Activated CD4-positive, alpha-beta T cell treated with anti-CD3 and anti-CD28 coated beads for 36 hours (primary cell): ENCODE data around the gene TADA2B. TPM values are rescaled to one million over a fixed set of nuclear protein-coding genes. Genes with fewer than 3 reads are reported as not detected.
"Not testable (repeated sequence)": the region's sequence is repeated elsewhere in the genome, so short reads cannot be mapped to it uniquely, and the experiment has no call there.

Source experiments
- ATAC-seq: fragments of 200-7000 bp; cut with Tn5 transposase; one replicate; pipeline ENCODE4 v1.10.0; 2021; ENCODE audit warnings: mild to moderate bottlenecking, moderate library complexity
- CTCF ChIA-PET: fragments of 350-600 bp; sonication (Branson Sonifier 250); formaldehyde crosslinking; loops from one replicate; lab custom pipeline; 2021; ENCODE audit warnings: antibody characterized with exemption; lab: Charles Lee
- POLR2A ChIA-PET: fragments of 350-600 bp; sonication (Branson Sonifier 250); formaldehyde crosslinking; loops from one replicate; lab custom pipeline; 2021; ENCODE audit warnings: antibody characterized with exemption, inconsistent platforms; lab: Charles Lee
- DNase-seq: peaks from one replicate; pipeline ENCODE4 v3.0.0-alpha.2; 2020
- H3K27ac Mint-ChIP-seq: one replicate; pipeline ENCODE4 v1.8.0; 2021; ENCODE audit warnings: mixed read lengths
- H3K27me3 Mint-ChIP-seq: one replicate; pipeline ENCODE4 v1.8.0; 2021; ENCODE audit warnings: mixed read lengths
- H3K36me3 Mint-ChIP-seq: one replicate; pipeline ENCODE4 v1.8.0; 2021; ENCODE audit warnings: low read depth, mixed read lengths
- H3K4me1 Mint-ChIP-seq: one replicate; pipeline ENCODE4 v1.8.0; 2021; ENCODE audit warnings: mixed read lengths
- H3K4me3 Mint-ChIP-seq: one replicate; pipeline ENCODE4 v1.8.0; 2021; ENCODE audit warnings: mild to moderate bottlenecking, moderate library complexity, mixed read lengths
- H3K9me3 Mint-ChIP-seq: one replicate; pipeline ENCODE4 v1.8.0; 2021; ENCODE audit warnings: low read depth, mixed read lengths
- intact Hi-C, 2 experiments: fragments of 100-400 bp; cut with DNase I in 1 of 2; cut with micrococcal nuclease in 1 of 2; formaldehyde crosslinking; loops; one replicate each; pipeline versions ENCODE4 v1.14.2 to v1.15.1; 2022 to 2024; cut with DNase I, micrococcal nuclease
- total RNA-seq, 2 experiments: library from RNA; stranded (reverse); gene quantifications; one replicate each; pipeline ENCODE4 v1.2.3, GENCODE V29; 2021

Gene TADA2B
- total RNA-seq, 2 experiments from 2014 or later = 9.0 to 10.6 TPM

DNA sequence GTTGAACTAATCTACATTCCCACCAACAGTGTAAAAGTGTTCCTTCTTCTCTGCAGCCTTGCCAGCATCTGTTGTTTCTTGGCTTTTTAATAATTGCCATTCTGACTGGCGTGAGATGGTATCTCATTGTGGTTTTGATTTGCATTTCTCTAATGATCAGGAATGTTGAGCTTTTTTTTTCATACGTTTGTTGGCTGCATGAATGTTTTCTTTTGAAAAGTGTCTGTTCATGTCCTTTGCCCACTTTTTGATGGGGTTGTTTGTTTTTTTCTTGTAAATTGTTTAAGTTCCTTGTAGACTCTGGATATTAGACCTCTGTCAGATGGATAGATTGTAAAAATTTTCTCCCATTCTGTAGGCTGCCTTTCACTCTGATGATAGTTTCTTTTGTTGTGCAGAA, 36.7 kb downstream of the TADA2B start:
- H3K4me3 Mint-ChIP-seq, DNase-seq, intact Hi-C loops, H3K4me1 Mint-ChIP-seq, ATAC-seq, H3K9me3 Mint-ChIP-seq, H3K27ac Mint-ChIP-seq, H3K36me3 Mint-ChIP-seq, POLR2A ChIA-PET: not testable (repeated sequence)
- CTCF ChIA-PET = interaction anchor here (1.1 to 2.5 kb wide), 3 partner anchors 9 to 22 kb away, joined by 3 to 6 read pairs (median 5); no protein-coding TSS in a partner anchor
- peaks cover 20% of the 10 kb centered on the region for H3K27me3 Mint-ChIP-seq

DNA sequence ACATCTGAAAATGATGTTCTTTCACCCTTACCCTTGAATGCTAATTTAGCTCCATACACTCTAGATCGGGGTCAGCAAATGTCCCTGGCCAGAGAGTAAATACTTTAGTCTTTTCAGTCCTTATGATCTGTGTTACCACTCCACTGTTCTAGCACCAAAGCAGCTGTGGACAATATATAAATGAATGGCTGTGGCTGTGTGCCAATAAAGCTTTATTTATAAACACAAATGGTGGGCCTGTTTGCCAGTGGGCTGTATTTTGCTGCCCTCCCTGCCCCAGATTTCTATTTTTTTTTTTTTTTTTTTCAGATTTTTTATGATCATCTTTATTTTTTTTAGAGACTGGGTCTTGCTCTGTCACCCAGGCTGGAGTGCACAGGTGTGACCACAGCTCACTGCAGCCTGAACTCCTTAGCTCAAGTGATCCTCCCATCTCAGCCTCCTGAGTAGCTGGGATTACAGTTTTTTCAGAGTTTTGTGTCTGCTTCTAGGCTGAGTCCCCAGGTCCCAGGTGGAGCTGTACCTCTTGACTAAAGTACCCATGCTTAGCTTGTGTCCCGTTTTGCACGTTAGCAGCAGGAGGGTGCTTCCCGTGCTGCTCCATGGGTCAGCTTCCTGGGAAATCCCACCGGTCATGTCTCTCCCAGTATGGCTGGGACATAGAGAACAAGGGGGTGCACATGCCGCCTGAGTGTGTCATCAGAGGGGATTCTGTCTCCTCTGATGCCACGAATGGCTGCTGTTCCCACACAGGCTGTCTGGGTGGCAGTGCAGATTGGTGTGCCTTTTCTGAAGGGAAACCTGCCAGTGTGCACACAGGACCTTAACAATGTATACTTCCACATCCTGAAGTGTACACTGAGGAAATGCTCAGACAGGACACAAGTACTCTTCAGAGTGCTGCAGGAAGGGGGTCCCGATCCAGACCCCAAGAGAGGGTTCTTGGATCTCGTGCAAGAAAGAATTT, 40.7 kb downstream of the TADA2B start:
- Mint-ChIP-seq H3K27me3 (peaks cover 27% of the 10 kb centered on the region), H3K4me1 (no peaks in the 10 kb centered on the region), H3K9me3 (peaks cover 2% of the 10 kb centered on the region), H3K4me3 (no peak overlapping the region), H3K36me3 (no peaks in the 10 kb centered on the region), H3K27ac (no peak overlapping the region)
- DNase-seq = no peak
- CTCF ChIA-PET = interaction anchor here (0.6 to 1.8 kb wide), 11 partner anchors 12 to 1131 kb away, joined by 3 to 9 read pairs (median 4); partner anchors contain the start of gene TADA2B
- POLR2A ChIA-PET = no interaction called here
- ATAC-seq = no peak
- intact Hi-C loops = no loop called here

DNA sequence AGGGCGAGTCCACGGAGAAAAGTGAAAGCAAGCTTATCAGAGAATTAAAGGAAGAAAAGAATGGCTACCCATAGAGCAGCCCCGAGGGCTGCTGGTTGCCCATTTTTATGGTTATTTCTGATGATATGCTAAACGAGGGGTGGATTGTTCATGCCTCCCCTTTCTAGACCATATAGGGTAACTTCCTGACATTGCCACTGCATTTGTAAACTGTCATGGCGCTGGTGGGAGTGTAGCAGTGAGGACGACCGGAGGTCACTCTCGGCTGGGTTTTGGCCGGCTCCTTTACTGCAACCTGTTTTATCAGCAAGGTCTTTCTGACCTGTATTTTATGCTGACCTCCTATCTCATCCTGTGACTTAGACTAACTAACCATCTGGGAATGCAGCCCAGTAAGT, 41.4 kb downstream of the TADA2B start:
- H3K36me3 Mint-ChIP-seq, intact Hi-C loops, H3K9me3 Mint-ChIP-seq, H3K4me3 Mint-ChIP-seq, H3K27ac Mint-ChIP-seq, DNase-seq, POLR2A ChIA-PET, ATAC-seq, H3K4me1 Mint-ChIP-seq: not testable (repeated sequence)
- peaks cover 27% of the 10 kb centered on the region for H3K27me3 Mint-ChIP-seq
- CTCF ChIA-PET = interaction anchor here (0.7 to 2.2 kb wide), 6 partner anchors 12 to 1356 kb away, joined by 3 to 6 read pairs (median 4); no protein-coding TSS in a partner anchor

DNA sequence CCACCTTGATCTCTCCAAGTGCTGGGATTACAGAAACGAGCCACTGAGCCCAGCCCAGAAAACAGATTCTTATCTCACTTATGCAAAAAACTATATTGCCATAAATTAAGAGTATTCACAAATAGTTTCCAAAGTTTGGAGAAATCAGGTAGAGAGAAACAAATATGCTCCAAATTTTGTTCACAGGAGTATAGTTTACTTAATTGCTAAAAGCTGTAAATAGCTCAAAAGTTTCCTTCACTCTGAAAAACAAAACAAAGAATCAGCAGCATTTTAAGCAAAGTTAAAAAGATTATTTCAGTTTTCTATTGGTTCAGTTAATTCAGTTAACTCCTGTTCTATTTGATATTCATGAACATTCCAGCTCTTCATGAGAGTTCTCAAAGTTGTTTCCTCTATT, 43.2 kb downstream of the TADA2B start:
- POLR2A ChIA-PET = no interaction called here
- DNase-seq = no peak

GRCh38 chr4:7087036-7087435, 43.9 kb downstream of the TADA2B start:
- Mint-ChIP-seq H3K27ac (no peak overlapping the region), H3K4me3 (no peak overlapping the region), H3K36me3 (no peaks in the 10 kb centered on the region), H3K9me3 (no peaks in the 10 kb centered on the region), H3K27me3 (peaks cover 36% of the 10 kb centered on the region), H3K4me1 (no peaks in the 10 kb centered on the region)
- intact Hi-C loops = no loop called here
- DNase-seq = no peak
- CTCF ChIA-PET = interaction anchor here (2.2 kb wide), 1 partner anchor 16 kb away, joined by 6 read pairs; no protein-coding TSS in a partner anchor
- ATAC-seq = no peak
- POLR2A ChIA-PET = no interaction called here

More for the DNA sequence above, 43.2 kb downstream of the TADA2B start:
- peaks cover 32% of the 10 kb centered on the region for H3K27me3 Mint-ChIP-seq
- no peak overlapping the region for H3K27ac Mint-ChIP-seq
- no peaks in the 10 kb centered on the region for H3K36me3 Mint-ChIP-seq
- CTCF ChIA-PET = interaction anchor here (2.2 kb wide), 1 partner anchor 15 kb away, joined by 6 read pairs; no protein-coding TSS in a partner anchor
- ATAC-seq = no peak
- intact Hi-C loops = no loop called here
- H3K4me3 Mint-ChIP-seq = no peak overlapping the region
- no peaks in the 10 kb centered on the region for H3K4me1 Mint-ChIP-seq
- no peaks in the 10 kb centered on the region for H3K9me3 Mint-ChIP-seq

DNA sequence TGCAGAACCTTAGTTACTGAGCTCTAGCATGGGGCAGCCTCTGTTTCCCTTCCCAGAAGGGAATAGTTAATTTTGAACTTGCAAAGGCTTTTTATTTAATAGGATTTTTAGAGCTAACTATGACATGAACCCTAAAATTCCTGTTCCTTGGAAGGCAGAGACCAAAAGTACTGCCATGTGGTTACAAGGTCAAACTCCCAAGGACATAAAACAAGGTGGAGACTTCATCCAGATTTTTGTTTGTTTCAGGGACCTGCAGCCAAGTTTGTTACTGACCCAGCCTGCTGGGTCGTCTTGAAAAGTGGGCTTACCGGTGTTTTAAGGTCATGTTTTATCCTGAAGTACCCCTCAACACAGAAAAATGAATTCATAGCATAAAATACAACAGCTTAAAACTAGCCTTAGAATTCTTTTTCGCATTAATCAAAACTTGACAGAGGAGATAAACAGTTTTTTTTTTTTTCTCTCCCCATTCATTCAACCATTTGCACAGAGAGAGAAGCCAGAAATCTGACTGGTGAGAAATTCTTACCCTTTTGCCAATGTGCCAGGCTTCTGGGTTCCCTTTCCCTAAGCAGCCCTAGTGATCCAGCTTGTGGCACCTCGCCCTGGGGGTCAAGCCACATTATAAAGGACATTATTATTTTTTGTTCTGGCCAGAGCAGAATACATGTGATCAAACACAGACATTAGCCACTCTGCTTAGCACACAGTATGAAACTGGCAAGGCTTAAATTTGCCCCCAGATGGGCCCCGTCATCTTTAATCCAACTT, 46.2 kb downstream of the TADA2B start:
- ChIA-PET CTCF (interaction anchor here (1.0 kb wide), 1 partner anchor 12 kb away, joined by 3 read pairs; no protein-coding TSS in a partner anchor), POLR2A (no interaction called here)
- Mint-ChIP-seq H3K4me3 (no peak overlapping the region), H3K27ac (no peak overlapping the region), H3K36me3 (no peaks in the 10 kb centered on the region), H3K9me3 (no peaks in the 10 kb centered on the region), H3K27me3 (peaks cover 24% of the 10 kb centered on the region), H3K4me1 (no peaks in the 10 kb centered on the region)
- DNase-seq = no peak
- intact Hi-C loops = no loop called here
- ATAC-seq = no peak

- intact Hi-C loops = no loop called here
- ATAC-seq (no peak), DNase-seq (no peak)
- ChIA-PET CTCF (interaction anchor here (0.8 to 1.6 kb wide), 4 partner anchors 9 to 386 kb away, joined by 3 to 4 read pairs (median 3); no protein-coding TSS in a partner anchor), POLR2A (no interaction called here)
- H3K4me1 Mint-ChIP-seq = no peaks in the 10 kb centered on the region
- no peaks in the 10 kb centered on the region for H3K9me3 Mint-ChIP-seq
- no peaks in the 10 kb centered on the region for H3K36me3 Mint-ChIP-seq
- H3K27ac Mint-ChIP-seq = no peak overlapping the region
- peaks cover 13% of the 10 kb centered on the region for H3K27me3 Mint-ChIP-seq
- H3K4me3 Mint-ChIP-seq = no peak overlapping the region
Observed at GRCh38 chr4:7092026-7092425, 48.9 kb downstream of the TADA2B start.

DNA sequence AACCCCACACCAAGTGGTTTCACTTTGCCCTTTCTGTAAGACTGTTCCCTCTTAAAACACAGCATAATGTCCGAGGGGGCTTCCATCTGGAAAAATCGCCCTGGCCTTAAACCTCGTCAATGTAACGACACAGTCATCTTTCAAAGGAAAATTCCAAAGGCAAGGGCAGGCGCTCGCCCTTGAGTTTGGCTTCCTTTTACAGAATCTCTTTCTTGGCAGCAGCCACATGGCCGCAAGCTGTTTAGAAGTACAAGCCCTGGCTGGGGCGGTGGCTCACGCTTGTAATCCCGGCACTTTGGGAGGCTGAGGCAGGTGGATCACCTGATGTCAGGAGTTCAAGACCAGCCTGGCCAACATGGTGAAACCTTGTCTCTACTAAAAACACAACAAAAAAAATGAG, 51.7 kb downstream of the TADA2B start:
- POLR2A ChIA-PET = interaction anchor here (0.6 kb wide), 1 partner anchor 103 kb away, joined by 3 read pairs; no protein-coding TSS in a partner anchor
- Mint-ChIP-seq H3K4me1 (no peaks in the 10 kb centered on the region), H3K27me3 (peaks cover 10% of the 10 kb centered on the region), H3K4me3 (no peak overlapping the region), H3K27ac (no peak overlapping the region), H3K36me3 (no peaks in the 10 kb centered on the region), H3K9me3 (no peaks in the 10 kb centered on the region)
- intact Hi-C loops = no loop called here
- ATAC-seq (no peak), DNase-seq (no peak)
- CTCF ChIA-PET = interaction anchor here (1.4 to 2.1 kb wide), 3 partner anchors 8 to 24 kb away, joined by 4 to 12 read pairs (median 8); no protein-coding TSS in a partner anchor

GRCh38 chr4:7095611-7096155, 52.5 kb downstream of the TADA2B start:
- DNase-seq (no peak), ATAC-seq (no peak)
- H3K36me3 Mint-ChIP-seq = no peaks in the 10 kb centered on the region
- H3K27me3 Mint-ChIP-seq = peaks cover 10% of the 10 kb centered on the region
- no peaks in the 10 kb centered on the region for H3K9me3 Mint-ChIP-seq
- H3K4me1 Mint-ChIP-seq = no peaks in the 10 kb centered on the region
- ChIA-PET CTCF (interaction anchor here (1.6 kb wide), 1 partner anchor 12 kb away, joined by 5 read pairs; no protein-coding TSS in a partner anchor), POLR2A (no interaction called here)
- intact Hi-C loops = no loop called here
- H3K27ac Mint-ChIP-seq = no peak overlapping the region
- no peak overlapping the region for H3K4me3 Mint-ChIP-seq

GRCh38 chr4:7096236-7096635, 53.1 kb downstream of the TADA2B start:
- ChIA-PET CTCF (interaction anchor here (1.6 kb wide), 1 partner anchor 13 kb away, joined by 5 read pairs; no protein-coding TSS in a partner anchor), POLR2A (no interaction called here)
- intact Hi-C loops = no loop called here
- no peak overlapping the region for H3K27ac Mint-ChIP-seq
- DNase-seq (no peak), ATAC-seq (no peak)
- H3K9me3 Mint-ChIP-seq = no peaks in the 10 kb centered on the region
- H3K4me3 Mint-ChIP-seq = no peak overlapping the region
- no peaks in the 10 kb centered on the region for H3K4me1 Mint-ChIP-seq
- H3K27me3 Mint-ChIP-seq = peaks cover 8% of the 10 kb centered on the region
- H3K36me3 Mint-ChIP-seq = no peaks in the 10 kb centered on the region
